ENCODE data around the gene RAET1E. TPM values are rescaled to one million over a fixed set of nuclear protein-coding genes. Genes with fewer than 3 reads are reported as not detected.

Gene RAET1E
- total and polyA plus RNA-seq, 9 of the 15 experiments (the other 6 are each of a cell fraction or from before 2014, with no cell fraction given): not detected

GRCh38 chr6:149864578-149865535 is 33.1 kb downstream of the RAET1E start (continued):
- TF ChIP-seq ZFP91 (CRISPR knock-in tag; IDR thresholded peaks at IDR 0.05): no peak
- TF ChIP-seq, protein P1, sequence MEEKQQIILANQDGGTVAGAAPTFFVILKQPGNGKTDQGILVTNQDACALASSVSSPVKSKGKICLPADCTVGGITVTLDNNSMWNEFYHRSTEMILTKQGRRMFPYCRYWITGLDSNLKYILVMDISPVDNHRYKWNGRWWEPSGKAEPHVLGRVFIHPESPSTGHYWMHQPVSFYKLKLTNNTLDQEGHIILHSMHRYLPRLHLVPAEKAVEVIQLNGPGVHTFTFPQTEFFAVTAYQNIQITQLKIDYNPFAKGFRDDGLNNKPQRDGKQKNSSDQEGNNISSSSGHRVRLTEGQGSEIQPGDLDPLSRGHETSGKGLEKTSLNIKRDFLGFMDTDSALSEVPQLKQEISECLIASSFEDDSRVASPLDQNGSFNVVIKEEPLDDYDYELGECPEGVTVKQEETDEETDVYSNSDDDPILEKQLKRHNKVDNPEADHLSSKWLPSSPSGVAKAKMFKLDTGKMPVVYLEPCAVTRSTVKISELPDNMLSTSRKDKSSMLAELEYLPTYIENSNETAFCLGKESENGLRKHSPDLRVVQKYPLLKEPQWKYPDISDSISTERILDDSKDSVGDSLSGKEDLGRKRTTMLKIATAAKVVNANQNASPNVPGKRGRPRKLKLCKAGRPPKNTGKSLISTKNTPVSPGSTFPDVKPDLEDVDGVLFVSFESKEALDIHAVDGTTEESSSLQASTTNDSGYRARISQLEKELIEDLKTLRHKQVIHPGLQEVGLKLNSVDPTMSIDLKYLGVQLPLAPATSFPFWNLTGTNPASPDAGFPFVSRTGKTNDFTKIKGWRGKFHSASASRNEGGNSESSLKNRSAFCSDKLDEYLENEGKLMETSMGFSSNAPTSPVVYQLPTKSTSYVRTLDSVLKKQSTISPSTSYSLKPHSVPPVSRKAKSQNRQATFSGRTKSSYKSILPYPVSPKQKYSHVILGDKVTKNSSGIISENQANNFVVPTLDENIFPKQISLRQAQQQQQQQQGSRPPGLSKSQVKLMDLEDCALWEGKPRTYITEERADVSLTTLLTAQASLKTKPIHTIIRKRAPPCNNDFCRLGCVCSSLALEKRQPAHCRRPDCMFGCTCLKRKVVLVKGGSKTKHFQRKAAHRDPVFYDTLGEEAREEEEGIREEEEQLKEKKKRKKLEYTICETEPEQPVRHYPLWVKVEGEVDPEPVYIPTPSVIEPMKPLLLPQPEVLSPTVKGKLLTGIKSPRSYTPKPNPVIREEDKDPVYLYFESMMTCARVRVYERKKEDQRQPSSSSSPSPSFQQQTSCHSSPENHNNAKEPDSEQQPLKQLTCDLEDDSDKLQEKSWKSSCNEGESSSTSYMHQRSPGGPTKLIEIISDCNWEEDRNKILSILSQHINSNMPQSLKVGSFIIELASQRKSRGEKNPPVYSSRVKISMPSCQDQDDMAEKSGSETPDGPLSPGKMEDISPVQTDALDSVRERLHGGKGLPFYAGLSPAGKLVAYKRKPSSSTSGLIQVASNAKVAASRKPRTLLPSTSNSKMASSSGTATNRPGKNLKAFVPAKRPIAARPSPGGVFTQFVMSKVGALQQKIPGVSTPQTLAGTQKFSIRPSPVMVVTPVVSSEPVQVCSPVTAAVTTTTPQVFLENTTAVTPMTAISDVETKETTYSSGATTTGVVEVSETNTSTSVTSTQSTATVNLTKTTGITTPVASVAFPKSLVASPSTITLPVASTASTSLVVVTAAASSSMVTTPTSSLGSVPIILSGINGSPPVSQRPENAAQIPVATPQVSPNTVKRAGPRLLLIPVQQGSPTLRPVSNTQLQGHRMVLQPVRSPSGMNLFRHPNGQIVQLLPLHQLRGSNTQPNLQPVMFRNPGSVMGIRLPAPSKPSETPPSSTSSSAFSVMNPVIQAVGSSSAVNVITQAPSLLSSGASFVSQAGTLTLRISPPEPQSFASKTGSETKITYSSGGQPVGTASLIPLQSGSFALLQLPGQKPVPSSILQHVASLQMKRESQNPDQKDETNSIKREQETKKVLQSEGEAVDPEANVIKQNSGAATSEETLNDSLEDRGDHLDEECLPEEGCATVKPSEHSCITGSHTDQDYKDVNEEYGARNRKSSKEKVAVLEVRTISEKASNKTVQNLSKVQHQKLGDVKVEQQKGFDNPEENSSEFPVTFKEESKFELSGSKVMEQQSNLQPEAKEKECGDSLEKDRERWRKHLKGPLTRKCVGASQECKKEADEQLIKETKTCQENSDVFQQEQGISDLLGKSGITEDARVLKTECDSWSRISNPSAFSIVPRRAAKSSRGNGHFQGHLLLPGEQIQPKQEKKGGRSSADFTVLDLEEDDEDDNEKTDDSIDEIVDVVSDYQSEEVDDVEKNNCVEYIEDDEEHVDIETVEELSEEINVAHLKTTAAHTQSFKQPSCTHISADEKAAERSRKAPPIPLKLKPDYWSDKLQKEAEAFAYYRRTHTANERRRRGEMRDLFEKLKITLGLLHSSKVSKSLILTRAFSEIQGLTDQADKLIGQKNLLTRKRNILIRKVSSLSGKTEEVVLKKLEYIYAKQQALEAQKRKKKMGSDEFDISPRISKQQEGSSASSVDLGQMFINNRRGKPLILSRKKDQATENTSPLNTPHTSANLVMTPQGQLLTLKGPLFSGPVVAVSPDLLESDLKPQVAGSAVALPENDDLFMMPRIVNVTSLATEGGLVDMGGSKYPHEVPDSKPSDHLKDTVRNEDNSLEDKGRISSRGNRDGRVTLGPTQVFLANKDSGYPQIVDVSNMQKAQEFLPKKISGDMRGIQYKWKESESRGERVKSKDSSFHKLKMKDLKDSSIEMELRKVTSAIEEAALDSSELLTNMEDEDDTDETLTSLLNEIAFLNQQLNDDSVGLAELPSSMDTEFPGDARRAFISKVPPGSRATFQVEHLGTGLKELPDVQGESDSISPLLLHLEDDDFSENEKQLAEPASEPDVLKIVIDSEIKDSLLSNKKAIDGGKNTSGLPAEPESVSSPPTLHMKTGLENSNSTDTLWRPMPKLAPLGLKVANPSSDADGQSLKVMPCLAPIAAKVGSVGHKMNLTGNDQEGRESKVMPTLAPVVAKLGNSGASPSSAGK (IDR thresholded peaks at IDR 0.05): no peak
- no peak for TF ChIP-seq NFXL1 (CRISPR knock-in tag; IDR thresholded peaks at IDR 0.05)
- no peak for TF ChIP-seq NR3C1 (CRISPR knock-in tag; IDR thresholded peaks at IDR 0.05)
- TF ChIP-seq TCFL5 (CRISPR knock-in tag; conservative IDR thresholded peaks at IDR 0.05): no peak
- TF ChIP-seq, protein P2, sequence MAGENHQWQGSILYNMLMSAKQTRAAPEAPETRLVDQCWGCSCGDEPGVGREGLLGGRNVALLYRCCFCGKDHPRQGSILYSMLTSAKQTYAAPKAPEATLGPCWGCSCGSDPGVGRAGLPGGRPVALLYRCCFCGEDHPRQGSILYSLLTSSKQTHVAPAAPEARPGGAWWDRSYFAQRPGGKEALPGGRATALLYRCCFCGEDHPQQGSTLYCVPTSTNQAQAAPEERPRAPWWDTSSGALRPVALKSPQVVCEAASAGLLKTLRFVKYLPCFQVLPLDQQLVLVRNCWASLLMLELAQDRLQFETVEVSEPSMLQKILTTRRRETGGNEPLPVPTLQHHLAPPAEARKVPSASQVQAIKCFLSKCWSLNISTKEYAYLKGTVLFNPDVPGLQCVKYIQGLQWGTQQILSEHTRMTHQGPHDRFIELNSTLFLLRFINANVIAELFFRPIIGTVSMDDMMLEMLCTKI (IDR thresholded peaks at IDR 0.05; ENCODE audit: partially characterized antibody): no peak
- TF ChIP-seq ZNF644 (tag; IDR thresholded peaks at IDR 0.05; ENCODE audit: low read depth): no peak

All from K562 (cell line).